ENCODE measurements around the gene REG3G.

- TF ChIP-seq FOXA1 (IDR thresholded peaks at IDR 0.05): no peak
- TF ChIP-seq ZNF384 (IDR thresholded peaks at IDR 0.05): peak; percentile 71
- TF ChIP-seq FOXK2 (IDR thresholded peaks at IDR 0.05): no peak
- no peak for TF ChIP-seq SP1 (IDR thresholded peaks at IDR 0.05)
- TF ChIP-seq BHLHE40 (IDR thresholded peaks at IDR 0.05; ENCODE audit: borderline replicate concordance): no peak
- no peak for TF ChIP-seq FOXM1 (IDR thresholded peaks at IDR 0.05; ENCODE audit: borderline replicate concordance)
- TF ChIP-seq TARDBP (IDR thresholded peaks at IDR 0.05): no peak
Observed at GRCh38 chr2:78999406-78999805, 26.1 kb upstream of the REG3G start.
